Motor neuron (in vitro differentiated cells): ENCODE measurements around the gene SPATA16. TPM values are rescaled to one million over a fixed set of nuclear protein-coding genes. Genes with fewer than 3 reads are reported as not detected.
"Not testable (repeated sequence)": the region's sequence is repeated elsewhere in the genome, so short reads cannot be mapped to it uniquely, and the experiment has no call there.

Source experiments
- ATAC-seq, 8 experiments: fragments of 200-7000 bp; cut with Tn5 transposase; replicated peaks in 6 of 8; 2 replicates each; pipeline ENCODE4 v1.8.0; 2021; ENCODE audit warnings: mild to moderate bottlenecking in 8 of 8, moderate library complexity in 8 of 8
- H3K27ac ChIP-seq, 2 donors: fragments of 250-450 bp; sonication (Bioruptor Pico); 2 replicates each; pipeline ENCODE4 v1.9.0; 2021; ENCODE audit warnings: antibody characterized with exemption in 2 of 2, mild to moderate bottlenecking in 2 of 2, moderate library complexity in 1 of 2
- H3K4me1 ChIP-seq, 2 donors: fragments of 250-450 bp; sonication (Bioruptor Pico); replicated peaks in 1 of 2; 2 replicates each; pipeline ENCODE4 v1.6.1; 2021; ENCODE audit warnings: antibody characterized with exemption in 2 of 2, mild to moderate bottlenecking in 2 of 2, moderate library complexity in 1 of 2
- H3K4me3 ChIP-seq, 5 donors: fragments of 250-450 bp; sonication (Bioruptor Pico); 2 replicates each; pipeline ENCODE4 v1.9.0; 2021; ENCODE audit warnings: antibody characterized with exemption in 5 of 5, mild to moderate bottlenecking in 5 of 5, moderate library complexity in 4 of 5
- WGBS, 10 experiments: fragments of 450-650 bp; shearing (Covaris generic); methylation state at CpG; one replicate each; pipeline ENCODE4 v1.0.0; 2022; 5-methylcytosine and 5-hydroxymethylcytosine counted together
- in situ Hi-C, 9 experiments: fragments of 400-800 bp; cut with MboI; loops; one replicate each; pipeline ENCODE4 v1.15.0; 2021; ENCODE audit warnings: low sequenced_read_pairs in 9 of 9, low pct_unique_long_range_greater_than_20kb in 2 of 9; ENCODE audit not compliant: unreplicated experiment in 9 of 9
- total RNA-seq, 8 experiments: library from RNA; unstranded; fragments of 300-600 nt; gene quantifications; 2 replicates each; pipeline versions ENCODE4 v1.2.3 to v1.2.4, GENCODE V29; 2022

SPATA16 gene
- total RNA-seq, 8 experiments from 2014 or later = 0.11 to 0.14 TPM; not detected in 6

DNA sequence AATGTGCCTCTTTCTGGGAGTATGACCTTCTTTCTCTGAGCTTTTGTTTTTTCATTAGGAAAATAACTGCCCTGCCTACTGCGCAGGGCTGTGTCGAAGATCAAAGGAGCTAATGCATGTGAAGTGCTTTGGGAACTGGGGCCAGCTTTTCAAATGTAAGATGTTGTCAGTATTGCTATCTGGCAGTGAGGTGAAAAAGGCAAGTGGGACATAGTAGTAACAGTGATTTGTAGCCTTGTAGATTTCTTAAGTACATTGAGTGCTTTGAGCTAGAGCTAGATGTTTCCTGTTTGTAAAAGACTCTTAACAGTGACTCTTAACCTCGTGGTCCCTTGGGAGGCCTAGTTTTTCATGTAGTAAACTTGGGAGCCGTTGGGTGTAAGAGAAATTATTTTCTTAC, 264.0 kb downstream of the SPATA16 start:
- H3K4me1 ChIP-seq = peaks cover 13 to 23% of the 10 kb centered on the region in 2 donors
- in situ Hi-C loops = no loop called here
- peak in 4 of 8 experiments; percentile 63 to 82 (median 72) for ATAC-seq
- 0 to 52% (median 20%) methylated on average over 1 to 3 of the region's 4 CpGs; no CpG with 5 or more reads in 1 of the 10 experiments for WGBS, 10 experiments
- no peak overlapping the region for H3K4me3 ChIP-seq
- no peak overlapping the region for H3K27ac ChIP-seq

DNA sequence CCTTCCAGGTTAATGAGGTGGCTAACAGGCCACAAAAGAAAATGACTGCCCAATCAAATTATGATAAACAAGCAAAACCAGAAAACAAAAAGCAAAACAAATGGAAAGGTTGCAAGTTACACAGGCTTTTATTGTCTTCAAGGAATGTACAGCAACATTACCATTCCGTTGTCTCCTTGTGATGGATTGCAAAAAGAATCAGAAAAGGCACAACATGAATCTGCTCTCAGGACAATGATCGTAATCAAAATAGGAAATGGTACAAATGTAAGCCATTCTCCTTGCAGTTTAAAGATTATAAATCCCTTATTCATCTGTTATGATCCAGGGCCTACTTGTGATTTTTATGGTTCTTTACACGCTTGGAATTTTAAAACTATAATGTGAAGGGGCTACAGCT, 264.7 kb downstream of the SPATA16 start:
- Histone ChIP-seq H3K27ac (no peak overlapping the region), H3K4me3 (no peak overlapping the region), H3K4me1 (peaks cover 13 to 23% of the 10 kb centered on the region in 2 donors)
- WGBS, 10 experiments = 0 to 57% (median 32%) methylated on average over 1 to 3 of the region's 3 CpGs; no CpG with 5 or more reads in 1 of the 10 experiments
- peak in 3 of 8 experiments; percentile 26 to 62 (median 55) for ATAC-seq
- in situ Hi-C loops = no loop called here

DNA sequence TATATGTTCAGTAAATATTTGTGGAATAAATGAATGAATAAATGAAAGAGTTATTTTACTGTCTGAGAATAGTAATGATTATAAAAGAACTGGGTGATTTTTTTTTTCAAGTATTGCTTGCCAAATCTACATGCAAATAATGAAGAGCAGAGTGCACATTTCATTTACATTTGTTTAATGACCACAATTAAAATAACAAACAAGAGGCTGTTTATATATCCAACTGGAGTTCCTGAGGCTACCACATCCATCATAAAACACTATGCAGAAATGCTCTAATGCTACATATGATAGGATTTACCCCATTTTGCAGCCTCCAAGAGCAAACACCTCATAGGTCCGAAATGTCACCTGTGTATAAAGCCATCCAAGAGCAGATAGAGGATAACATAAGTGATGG, 266.0 kb downstream of the SPATA16 start:
- H3K27ac ChIP-seq = no peak overlapping the region
- no peak overlapping the region for H3K4me3 ChIP-seq
- H3K4me1 ChIP-seq = peaks cover 13 to 23% of the 10 kb centered on the region in 2 donors
- WGBS, 10 experiments = 0 to 100% (median 73%) methylated on average over 1 of the region's 1 CpG; no CpG with 5 or more reads in 3 of the 10 experiments
- peak in 3 of 8 experiments; percentile 66 to 97 (median 75) for ATAC-seq
- in situ Hi-C loops = no loop called here

DNA sequence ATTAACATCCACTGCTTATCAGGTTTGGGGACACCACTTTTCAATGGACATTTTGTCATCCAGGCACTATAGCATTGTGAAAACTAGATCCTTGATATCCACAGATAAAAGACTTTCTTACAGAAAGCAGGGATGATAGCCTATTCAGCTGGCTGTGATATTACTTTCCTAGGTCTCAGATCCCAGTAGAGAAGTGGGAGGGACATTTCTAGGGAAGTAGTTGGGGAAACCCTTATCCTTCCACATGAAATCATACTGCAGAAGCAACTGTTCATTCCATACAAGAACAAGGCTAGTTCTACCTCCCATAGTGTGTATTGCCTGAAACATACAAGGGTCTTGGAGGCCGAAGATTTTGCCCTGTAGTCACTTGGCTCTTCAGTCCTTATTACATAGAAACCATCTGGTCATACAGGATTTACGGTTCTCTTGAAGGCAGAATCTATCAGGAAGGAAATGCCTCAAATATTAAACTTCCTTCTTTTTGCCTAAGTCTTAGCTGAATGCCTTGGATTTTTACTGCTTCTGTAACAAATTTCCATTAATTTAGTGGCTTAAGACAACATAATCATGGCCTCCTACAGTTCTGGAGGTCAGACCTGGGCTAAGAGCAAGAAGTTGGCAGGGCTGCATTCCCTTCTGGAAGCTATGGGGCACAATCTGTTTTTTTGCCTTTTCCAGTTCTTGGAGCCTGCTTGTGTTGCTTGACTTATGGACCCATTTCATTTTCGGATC, 271.1 kb downstream of the SPATA16 start:
- 8 to 100% (median 94%) methylated on average over 1 to 3 of the region's 3 CpGs for WGBS, 10 experiments
- Histone ChIP-seq H3K4me1 (no peaks in the 10 kb centered on the region), H3K27ac (no peak overlapping the region), H3K4me3 (no peak overlapping the region)
- in situ Hi-C loops = no loop called here
- ATAC-seq = no peak

DNA sequence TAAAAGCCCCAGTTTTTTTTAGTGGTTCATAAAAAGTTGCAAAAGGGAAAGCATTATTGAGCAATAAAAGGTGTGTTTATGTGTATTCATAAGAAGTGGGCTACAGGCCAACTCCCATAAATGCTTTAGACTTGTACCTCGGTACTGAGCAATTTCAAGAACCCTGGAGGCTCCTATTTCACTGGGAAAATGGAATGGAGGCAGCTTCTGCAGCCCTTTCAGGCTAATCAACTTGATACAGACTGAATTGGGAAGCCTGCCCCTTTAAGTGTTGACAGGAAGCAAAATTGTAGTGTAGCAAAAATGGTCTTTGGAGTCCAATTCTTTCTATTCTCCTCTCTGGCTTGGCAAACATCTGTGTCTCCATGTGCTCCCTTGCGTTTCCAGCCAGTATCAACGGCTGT, 271.7 kb downstream of the SPATA16 start:
- Histone ChIP-seq H3K4me1 (no peaks in the 10 kb centered on the region), H3K4me3 (no peak overlapping the region), H3K27ac (no peak overlapping the region)
- ATAC-seq = peak in 2 of 8 experiments; percentile 61 to 73
- 0 to 100% (median 41%) methylated on average over 1 to 3 of the region's 3 CpGs; no CpG with 5 or more reads in 2 of the 10 experiments for WGBS, 10 experiments
- in situ Hi-C loops = no loop called here

DNA sequence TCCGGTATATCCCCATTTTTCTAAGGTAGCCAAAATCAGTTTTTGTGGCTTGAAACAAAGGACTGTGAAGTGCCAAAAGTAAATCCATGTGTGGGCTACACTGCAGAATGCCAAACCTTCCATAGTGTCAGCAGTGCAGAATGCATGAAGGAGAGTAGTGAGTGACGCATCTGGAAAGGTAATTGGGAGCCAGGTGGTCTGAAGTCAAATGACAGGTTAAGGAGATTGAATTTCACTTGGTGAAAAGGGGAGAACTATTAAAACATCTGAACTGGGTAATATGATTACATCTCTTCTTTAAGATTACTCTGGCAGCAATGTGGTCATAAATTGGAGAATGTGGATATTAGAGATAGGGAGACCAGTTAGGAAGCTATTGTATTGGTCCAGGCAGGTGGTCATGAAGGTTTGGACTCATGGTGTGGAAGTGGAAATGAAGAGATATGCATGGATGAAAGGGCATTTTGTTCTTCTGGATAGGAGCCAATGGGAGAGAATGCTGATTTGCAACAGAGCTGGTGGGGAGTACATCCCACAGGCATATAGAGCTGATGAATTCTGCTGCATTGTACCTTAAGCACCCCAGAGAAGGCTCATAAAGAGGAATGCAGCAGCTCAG, 272.3 kb downstream of the SPATA16 start:
- 0 to 100% (median 61%) methylated on average over 1 to 2 of the region's 2 CpGs; no CpG with 5 or more reads in 3 of the 10 experiments for WGBS, 10 experiments
- Histone ChIP-seq H3K4me1 (no peaks in the 10 kb centered on the region), H3K4me3 (no peak overlapping the region), H3K27ac (no peak overlapping the region)
- in situ Hi-C loops = no loop called here
- ATAC-seq = peak in 1 of 8 experiments; percentile 16

DNA sequence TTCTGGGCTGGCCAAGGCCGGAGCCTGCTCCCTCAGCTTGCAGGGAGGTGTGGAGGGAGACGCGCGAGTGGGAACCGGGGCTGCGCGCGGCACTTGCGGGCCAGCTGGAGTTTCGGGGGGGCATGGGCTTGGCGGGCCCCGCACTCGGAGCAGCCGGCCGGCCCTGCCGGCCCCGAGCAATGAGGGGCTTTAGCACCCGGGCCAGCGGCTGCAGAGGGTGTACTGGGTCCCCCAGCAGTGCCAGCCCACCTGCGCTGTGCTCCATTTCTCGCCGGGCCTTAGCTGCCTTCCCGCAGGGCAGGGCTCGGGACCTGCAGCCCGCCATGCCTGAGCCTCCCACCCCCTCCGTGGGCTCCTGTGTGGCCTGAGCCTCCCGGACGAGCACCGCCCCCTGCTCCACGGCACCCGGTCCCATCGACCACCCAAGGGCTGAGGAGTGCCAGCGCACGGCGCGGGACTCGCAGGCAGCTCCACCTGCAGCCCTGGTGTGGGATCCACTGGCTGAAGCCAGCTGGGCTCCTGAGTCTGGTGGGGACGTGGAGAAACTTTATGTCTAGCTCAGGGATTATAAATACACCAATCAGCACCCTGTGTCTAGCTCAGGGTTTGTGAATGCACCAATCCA, 274.2 kb downstream of the SPATA16 start:
- 90 to 93% methylated on average over 2 to 12 of the region's 38 CpGs; no CpG with 5 or more reads in 8 of the 10 experiments for WGBS, 10 experiments
- H3K4me1 ChIP-seq, H3K27ac ChIP-seq, in situ Hi-C loops, ATAC-seq, H3K4me3 ChIP-seq: not testable (repeated sequence)

DNA sequence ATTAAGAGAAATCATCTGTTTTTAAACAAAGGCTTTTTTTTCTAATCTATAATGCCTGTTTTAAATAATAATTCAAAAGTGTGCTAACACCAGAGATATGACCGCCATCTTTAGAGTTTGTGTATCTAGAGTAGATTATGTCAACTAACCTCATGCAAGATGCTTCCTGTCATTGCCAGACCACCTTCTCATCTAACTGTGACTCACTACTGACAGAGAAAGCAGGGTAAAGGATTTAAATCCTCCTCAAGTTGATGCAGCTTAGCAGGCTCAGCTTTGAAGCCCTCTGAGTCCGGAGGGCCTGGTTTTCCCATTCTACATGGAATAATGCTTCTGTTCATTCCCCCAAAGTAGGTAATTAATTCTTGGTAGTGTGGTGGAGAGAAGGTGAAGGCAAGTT, 282.0 kb downstream of the SPATA16 start:
- in situ Hi-C loops = no loop called here
- WGBS, 10 experiments = 83 to 100% (median 89%) methylated on average over 1 to 2 of the region's 2 CpGs; no CpG with 5 or more reads in 5 of the 10 experiments
- Histone ChIP-seq H3K4me1 (peaks cover 11% of the 10 kb centered on the region in 2 donors), H3K4me3 (no peak overlapping the region), H3K27ac (no peak overlapping the region)
- ATAC-seq = no peak

DNA sequence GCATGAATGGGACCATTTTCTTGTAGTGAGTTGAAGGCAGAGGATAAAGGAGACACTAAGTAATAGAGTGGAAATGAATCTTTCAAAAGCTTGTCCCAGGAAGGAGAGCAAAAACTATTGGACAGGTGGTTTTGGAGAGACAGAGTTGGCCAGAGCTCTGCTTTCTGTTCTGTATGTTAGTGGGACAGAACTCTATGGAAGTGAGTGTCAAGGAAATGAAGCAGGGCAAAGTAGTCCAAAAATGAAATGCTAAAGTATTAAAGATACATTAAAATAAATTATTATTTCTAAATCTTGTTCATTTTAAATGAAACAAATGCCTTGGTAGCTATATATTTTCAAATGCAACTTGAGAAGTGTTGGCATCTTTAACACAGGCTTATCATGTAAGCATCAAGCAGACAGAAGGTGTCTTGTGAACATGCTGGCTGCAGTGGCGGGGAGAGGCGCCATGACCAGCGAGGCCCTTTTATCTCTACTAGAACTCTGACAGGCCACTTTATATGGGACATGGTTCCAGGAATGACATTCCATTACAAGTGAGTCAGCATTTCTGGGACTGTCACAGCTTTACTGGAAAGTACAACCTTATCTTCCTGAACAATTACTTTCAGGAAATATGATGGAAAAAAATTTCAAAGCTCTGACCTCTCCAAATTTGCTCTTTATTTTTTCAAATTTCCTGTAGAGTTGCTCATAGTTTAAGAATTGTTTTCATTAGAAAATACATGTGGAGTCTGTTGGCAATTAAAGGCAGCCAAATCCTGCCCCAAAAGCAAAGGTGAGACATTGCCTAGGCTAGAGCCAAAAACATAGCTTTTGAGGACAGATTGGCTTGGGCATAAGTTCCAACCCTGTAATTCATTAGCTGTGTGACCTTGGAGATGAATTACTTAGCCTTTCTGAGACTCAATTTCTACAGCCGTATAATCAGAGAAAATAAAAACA, 284.0 kb downstream of the SPATA16 start:
- Histone ChIP-seq H3K4me3 (no peak overlapping the region), H3K4me1 (peaks cover 13 to 14% of the 10 kb centered on the region in 2 donors), H3K27ac (no peak overlapping the region)
- 13 to 98% (median 82%) methylated on average over 1 to 4 of the region's 4 CpGs; no CpG with 5 or more reads in 1 of the 10 experiments for WGBS, 10 experiments
- in situ Hi-C loops = no loop called here
- ATAC-seq = peak in 2 of 8 experiments; percentile 16 to 78

DNA sequence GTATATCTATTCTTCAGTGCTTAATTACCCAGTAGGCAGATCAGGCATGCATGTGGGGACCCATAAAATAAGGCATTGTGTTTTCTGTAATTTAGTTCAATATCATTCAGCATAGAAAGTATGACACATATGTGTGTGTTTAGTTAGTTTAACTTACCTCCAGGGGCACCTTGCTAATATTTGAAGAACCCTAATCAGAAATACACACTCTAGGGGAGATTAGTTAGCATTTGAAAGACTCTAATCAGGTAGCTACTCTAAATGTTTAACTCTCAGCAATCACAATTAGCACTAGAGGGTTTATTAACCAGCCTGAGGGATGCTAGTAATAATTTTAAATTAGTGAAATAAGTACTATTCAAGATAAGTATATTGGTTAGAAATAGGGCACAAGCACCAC, 286.0 kb downstream of the SPATA16 start:
- no peak for ATAC-seq
- no peak overlapping the region for H3K4me3 ChIP-seq
- H3K27ac ChIP-seq = no peak overlapping the region
- peaks cover 13 to 14% of the 10 kb centered on the region in 2 donors for H3K4me1 ChIP-seq
- in situ Hi-C loops = no loop called here

DNA sequence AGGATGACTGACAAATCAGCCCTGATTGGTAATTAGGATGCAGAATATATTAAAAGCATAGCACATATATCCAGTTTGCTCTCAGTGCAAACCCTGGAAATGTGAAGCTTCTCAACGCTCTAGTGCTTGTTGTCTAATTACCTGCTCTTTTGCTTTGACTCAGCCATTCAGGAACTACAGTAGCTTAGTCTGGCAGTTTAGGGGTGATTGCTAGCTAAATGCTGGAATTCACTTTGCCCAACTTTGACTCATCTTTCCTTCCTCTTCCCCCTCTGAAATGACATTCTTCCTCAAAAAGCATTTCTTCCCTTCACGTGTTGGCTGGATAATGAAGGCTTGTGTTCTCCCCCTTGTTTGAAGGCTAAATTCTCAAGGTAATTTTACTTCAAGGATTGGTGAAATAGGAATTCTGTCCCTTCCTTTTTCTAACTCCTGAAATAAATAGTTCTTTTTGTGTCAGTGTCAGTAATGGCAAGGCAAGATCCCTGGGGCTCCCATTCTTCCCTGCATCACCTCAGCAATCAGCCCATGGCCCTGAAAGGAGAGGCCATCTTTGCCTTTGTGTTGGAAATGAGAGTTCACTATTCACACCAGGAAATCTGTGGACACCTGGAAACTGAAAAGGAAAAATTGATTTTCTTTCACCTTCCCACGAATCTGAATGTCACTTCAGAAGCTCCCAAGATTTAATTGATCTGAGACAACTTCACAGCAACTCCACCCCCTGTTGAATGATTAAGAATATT, 286.9 kb downstream of the SPATA16 start:
- no peak overlapping the region for H3K4me3 ChIP-seq
- 0 to 58% (median 26%) methylated on average over 1 to 3 of the region's 3 CpGs; no CpG with 5 or more reads in 1 of the 10 experiments for WGBS, 10 experiments
- no peak for ATAC-seq
- no peak overlapping the region for H3K27ac ChIP-seq
- in situ Hi-C loops = no loop called here
- H3K4me1 ChIP-seq = peaks cover 14 to 16% of the 10 kb centered on the region in 2 donors

DNA sequence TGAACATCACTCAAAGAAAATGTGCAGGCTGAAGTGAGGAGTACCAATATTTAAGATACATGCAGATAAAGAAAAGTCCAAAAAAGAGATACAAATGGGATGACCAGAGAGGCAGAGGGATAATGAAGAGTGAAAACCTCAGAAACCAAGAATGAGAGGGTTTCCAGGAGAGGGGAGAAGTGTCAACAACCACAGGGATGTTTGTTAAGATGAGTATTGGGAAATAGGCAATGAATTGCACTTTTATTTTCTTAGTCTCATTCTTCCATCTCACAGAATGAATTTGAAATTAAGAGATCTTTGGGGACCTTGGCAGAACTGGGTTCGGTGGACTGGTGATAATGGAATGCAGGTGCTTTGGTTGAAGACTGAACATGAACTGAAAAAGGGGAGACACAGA, 288.0 kb downstream of the SPATA16 start:
- Histone ChIP-seq H3K4me3 (no peak overlapping the region), H3K27ac (no peak overlapping the region), H3K4me1 (peaks cover 17 to 19% of the 10 kb centered on the region in 2 donors)
- no peak for ATAC-seq
- in situ Hi-C loops = no loop called here
- WGBS, 10 experiments = 22 to 100% (median 81%) methylated on average over 1 of the region's 1 CpG; no CpG with 5 or more reads in 4 of the 10 experiments
